Right atrium auricular region (tissue), 2 donors: ENCODE data around the gene CALHM1. TPM values are rescaled to one million over a fixed set of nuclear protein-coding genes. Genes with fewer than 3 reads are reported as not detected.

ENCODE experiments used
- DNase-seq: peaks from one replicate; pipeline ENCODE4 v3.0.0-alpha.2; 2019; ENCODE audit warnings: low spot score
- H3K27ac ChIP-seq, 2 donors: fragments of 200-600 bp; sonication (generic); 1 replicate in 1 of 2; 2 replicates in 1 of 2; pipeline ENCODE4 v1.5.1; 2016 to 2019
- H3K27me3 ChIP-seq, 2 donors: fragments of 200-600 bp; sonication (generic); one replicate each; pipeline versions ENCODE4 v1.5.1 to v1.6.0; 2017 to 2019
- H3K36me3 ChIP-seq: fragments of 200-600 bp; sonication (generic); one replicate; pipeline ENCODE4 v1.5.1; 2016
- H3K4me1 ChIP-seq, 2 donors: fragments of 200-600 bp; sonication (generic); one replicate each; pipeline versions ENCODE4 v1.5.1 to v1.6.0; 2017 to 2019
- H3K4me3 ChIP-seq, 2 donors: fragments of 200-600 bp; sonication (generic); 1 replicate in 1 of 2; 2 replicates in 1 of 2; pipeline ENCODE4 v1.5.1; 2017 to 2019; ENCODE audit warnings: mild to moderate bottlenecking in 1 of 2, moderate library complexity in 1 of 2
- H3K9me3 ChIP-seq, 2 donors: fragments of 200-600 bp; sonication (generic); one replicate each; pipeline ENCODE4 v1.5.1; 2019
- CTCF ChIP-seq, 2 donors: fragments of 200-600 bp; sonication (generic); IDR thresholded peaks; one replicate each; pipeline ENCODE4 v1.5.1; 2019; ENCODE audit warnings: antibody characterized with exemption in 2 of 2
- total RNA-seq, 2 donors: library from RNA; depleted of rRNA; stranded (reverse); fragments of >200 nt; gene quantifications; one replicate each; pipeline ENCODE4 v1.1.0, GENCODE V29; 2016

Gene CALHM1
- total RNA-seq, 2 donors from 2014 or later, result not detected

GRCh38 chr10:103429647-103430046 lies 29.1 kb downstream of the CALHM1 start:
- H3K9me3 ChIP-seq, result no peaks in the 10 kb centered on the region
- H3K27me3 ChIP-seq, result no peaks in the 10 kb centered on the region
- no peaks in the 10 kb centered on the region for H3K4me1 ChIP-seq
- peaks cover 72% of the 10 kb centered on the region for H3K36me3 ChIP-seq
- DNase-seq, result no peak
- no peak overlapping the region for H3K27ac ChIP-seq
- H3K4me3 ChIP-seq, result no peak overlapping the region
- TF ChIP-seq CTCF (IDR thresholded peaks at IDR 0.05), result no peak

- Histone ChIP-seq H3K36me3 (peaks cover 73% of the 10 kb centered on the region), H3K27me3 (no peaks in the 10 kb centered on the region)
- TF ChIP-seq CTCF (IDR thresholded peaks at IDR 0.05), result no peak
Observed at GRCh38 chr10:103428989-103429643, 29.6 kb downstream of the CALHM1 start.

GRCh38 chr10:103427866-103428265 lies 30.8 kb downstream of the CALHM1 start:
- H3K9me3 ChIP-seq, result no peaks in the 10 kb centered on the region
- H3K27ac ChIP-seq, result no peak overlapping the region
- DNase-seq, result no peak
- H3K4me3 ChIP-seq, result no peak overlapping the region
- peaks cover 76% of the 10 kb centered on the region for H3K36me3 ChIP-seq
- no peaks in the 10 kb centered on the region for H3K27me3 ChIP-seq
- no peaks in the 10 kb centered on the region for H3K4me1 ChIP-seq
- no peak for TF ChIP-seq CTCF (IDR thresholded peaks at IDR 0.05)

More at GRCh38 chr10:103428989-103429643, 29.6 kb downstream of the CALHM1 start:
- DNase-seq, result no peak
- no peak overlapping the region for H3K4me3 ChIP-seq
- no peak overlapping the region for H3K27ac ChIP-seq
- no peaks in the 10 kb centered on the region for H3K4me1 ChIP-seq
- H3K9me3 ChIP-seq, result no peaks in the 10 kb centered on the region

- Histone ChIP-seq H3K36me3 (peaks cover 88% of the 10 kb centered on the region), H3K4me1 (no peaks in the 10 kb centered on the region)
Observed at GRCh38 chr10:103423748-103424147, 35.0 kb downstream of the CALHM1 start.

GRCh38 chr10:103419101-103419500 lies 39.6 kb downstream of the CALHM1 start:
- Histone ChIP-seq H3K27ac (no peak overlapping the region), H3K27me3 (no peaks in the 10 kb centered on the region), H3K4me1 (no peaks in the 10 kb centered on the region), H3K4me3 (no peak overlapping the region), H3K36me3 (peaks cover 96% of the 10 kb centered on the region), H3K9me3 (no peaks in the 10 kb centered on the region)
- DNase-seq, result no peak
- no peak for TF ChIP-seq CTCF (IDR thresholded peaks at IDR 0.05)

More at GRCh38 chr10:103423748-103424147, 35.0 kb downstream of the CALHM1 start:
- DNase-seq, result no peak
- H3K4me3 ChIP-seq, result no peak overlapping the region
- no peaks in the 10 kb centered on the region for H3K9me3 ChIP-seq
- H3K27me3 ChIP-seq, result no peaks in the 10 kb centered on the region
- TF ChIP-seq CTCF (IDR thresholded peaks at IDR 0.05), result no peak
- H3K27ac ChIP-seq, result no peak overlapping the region

- Histone ChIP-seq H3K4me1 (no peaks in the 10 kb centered on the region), H3K4me3 (no peak overlapping the region), H3K36me3 (peaks cover 96% of the 10 kb centered on the region), H3K27me3 (no peaks in the 10 kb centered on the region), H3K9me3 (no peaks in the 10 kb centered on the region), H3K27ac (no peak overlapping the region)
- TF ChIP-seq CTCF (IDR thresholded peaks at IDR 0.05), result no peak
- DNase-seq, result no peak
Observed at GRCh38 chr10:103417601-103418000, 41.1 kb downstream of the CALHM1 start.
